HG02870 (cell line): Measurements from ENCODE around the gene ABCB1.
"Not testable (repeated sequence)": the region's sequence is repeated elsewhere in the genome, so short reads cannot be mapped to it uniquely, and the experiment has no call there.

Source experiments
- ATAC-seq: cut with Tn5 transposase; IDR thresholded peaks from one replicate; pipeline ENCODE4 v1.9.1; 2021; ENCODE audit warnings: mild to moderate bottlenecking, moderate library complexity; ENCODE audit not compliant: unreplicated experiment

ABCB1 gene

GRCh38 chr7:87580636-87581035, 20.0 kb downstream of the ABCB1 start:
- no peak for ATAC-seq

GRCh38 chr7:87575521-87575920, 25.2 kb downstream of the ABCB1 start:
- no peak for ATAC-seq

- ATAC-seq, result no peak
Observed at GRCh38 chr7:87574630-87575029, 26.1 kb downstream of the ABCB1 start.

GRCh38 chr7:87572513-87572912, 28.2 kb downstream of the ABCB1 start:
- ATAC-seq, result not testable (repeated sequence)

GRCh38 chr7:87570178-87570577, 30.5 kb downstream of the ABCB1 start:
- no peak for ATAC-seq

- ATAC-seq, result no peak
Observed at GRCh38 chr7:87567052-87567451, 33.6 kb downstream of the ABCB1 start.

- ATAC-seq, result no peak
Observed at GRCh38 chr7:87566311-87566900, 34.3 kb downstream of the ABCB1 start.

- no peak for ATAC-seq
Observed at GRCh38 chr7:87565877-87566276, 34.8 kb downstream of the ABCB1 start.

GRCh38 chr7:87564296-87564963, 36.3 kb downstream of the ABCB1 start:
- peak; percentile 84 for ATAC-seq

GRCh38 chr7:87561702-87562101, 39.0 kb downstream of the ABCB1 start:
- ATAC-seq, result no peak

GRCh38 chr7:87561102-87561501, 39.6 kb downstream of the ABCB1 start:
- no peak for ATAC-seq

GRCh38 chr7:87552351-87552900, 48.3 kb downstream of the ABCB1 start:
- ATAC-seq, result no peak

- ATAC-seq, result no peak
Observed at GRCh38 chr7:87548123-87548919, 52.4 kb downstream of the ABCB1 start.

GRCh38 chr7:87545760-87546159, 54.9 kb downstream of the ABCB1 start:
- no peak for ATAC-seq

- ATAC-seq, result peak; percentile 50
Observed at GRCh38 chr7:87543623-87544022, 57.1 kb downstream of the ABCB1 start.

GRCh38 chr7:87541648-87542047, 59.0 kb downstream of the ABCB1 start:
- no peak for ATAC-seq

GRCh38 chr7:87538052-87538451, 62.6 kb downstream of the ABCB1 start:
- ATAC-seq, result no peak

- no peak for ATAC-seq
Observed at GRCh38 chr7:87534072-87534471, 66.6 kb downstream of the ABCB1 start.

- ATAC-seq, result no peak
Observed at GRCh38 chr7:87530126-87530525, 70.6 kb downstream of the ABCB1 start.

GRCh38 chr7:87528730-87529129, 72.0 kb downstream of the ABCB1 start:
- no peak for ATAC-seq

GRCh38 chr7:87518735-87519134, 81.9 kb downstream of the ABCB1 start:
- ATAC-seq, result no peak

- no peak for ATAC-seq
Observed at GRCh38 chr7:87517891-87518290, 82.8 kb downstream of the ABCB1 start.
